ACHN (cell line): ENCODE data around the gene NUDT19.
A peak's percentile ranks its signal among the peaks of the same experiment; 100 is the strongest.
"Not testable (repeated sequence)": the region's sequence is repeated elsewhere in the genome, so short reads cannot be mapped to it uniquely, and the experiment has no call there.

ENCODE experiments used
- DNase-seq: peaks from one replicate; pipeline ENCODE4 v3.0.0-alpha.2; 2015
- in situ Hi-C: cut with HindIII; loops from 2 replicates; pipeline ENCODE4 v1.10.0; 2017; ENCODE audit warnings: low sequenced_read_pairs, low pct_ligation_motif_present, low pct_unique_long_range_greater_than_20kb

NUDT19 gene

DNA sequence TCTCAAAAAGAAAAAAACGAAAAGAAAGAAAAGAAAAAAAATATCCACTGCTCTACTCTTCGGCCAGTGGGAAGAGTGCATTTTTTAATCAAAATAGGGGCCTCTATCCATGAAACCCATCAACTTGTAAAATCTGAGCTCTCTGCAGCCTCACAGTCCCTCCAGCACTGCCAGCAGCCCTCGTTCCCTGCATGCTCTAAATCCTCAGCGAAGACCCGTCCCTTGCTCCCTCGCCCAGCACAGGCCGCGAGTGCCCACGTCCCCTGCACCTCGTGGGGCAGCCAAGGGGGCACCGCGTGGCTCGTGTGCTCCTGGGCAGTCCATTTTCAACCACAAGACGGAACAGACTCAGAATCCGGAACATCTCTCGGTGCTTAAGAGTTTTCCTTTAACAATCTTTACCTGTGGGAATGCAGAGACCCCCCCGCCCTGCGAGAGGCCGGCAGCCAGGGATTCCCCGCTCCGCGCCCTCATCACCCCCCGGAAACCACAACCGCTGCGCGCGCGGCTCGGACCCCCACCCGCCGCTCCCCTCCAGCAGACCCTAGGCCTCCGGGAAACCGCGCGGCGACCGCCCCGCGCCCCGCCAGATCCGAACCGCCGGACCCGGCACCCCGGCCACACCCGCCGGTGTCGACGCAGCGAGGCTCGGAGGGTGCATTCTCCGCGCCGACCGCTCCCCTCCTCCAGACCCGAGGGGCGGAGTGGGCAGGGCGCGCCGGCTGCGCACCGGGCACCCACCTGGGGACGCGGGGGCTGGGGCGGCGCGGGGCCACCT is 17.3 kb upstream of the NUDT19 start:
- no peak for DNase-seq
- in situ Hi-C loops = no loop called here

DNA sequence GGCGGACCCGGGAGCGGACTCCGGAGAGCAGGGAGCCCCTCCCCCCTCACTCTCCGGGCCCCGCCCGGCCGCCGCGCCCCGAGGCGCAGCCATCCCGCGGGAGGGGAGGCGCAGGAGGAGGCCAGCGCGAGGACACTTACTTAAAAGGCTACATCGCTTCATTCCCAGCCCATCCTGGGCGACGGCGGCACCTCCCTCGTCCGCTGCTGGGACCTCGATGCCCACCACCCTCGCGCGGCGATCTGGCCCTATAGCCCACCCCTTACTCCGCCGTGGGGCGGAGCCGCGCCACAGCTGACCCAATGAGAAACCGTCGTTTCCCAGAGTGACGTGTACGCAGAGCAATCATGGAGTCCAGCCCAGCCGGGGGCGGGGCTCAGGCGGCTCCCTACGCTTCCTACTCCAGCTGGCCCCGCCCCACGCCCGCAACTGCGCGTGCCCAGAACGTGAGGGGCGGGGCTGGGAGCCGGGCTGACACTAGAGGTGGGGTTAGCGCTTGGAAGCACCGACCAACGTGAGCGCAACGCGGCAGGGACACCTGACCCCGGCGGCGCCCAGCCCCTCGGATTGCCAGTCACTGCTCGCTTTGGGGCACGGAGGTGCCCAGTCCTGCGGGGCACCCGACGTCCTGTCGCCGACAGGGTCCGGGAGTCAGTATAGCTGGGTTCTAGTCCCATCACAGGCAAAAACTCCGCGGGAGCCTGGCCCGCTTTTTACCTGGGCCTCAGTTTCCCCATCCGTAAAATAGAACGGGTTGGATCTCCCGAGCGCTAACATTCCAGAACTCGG is 16.5 kb upstream of the NUDT19 start, which contains the start of gene ANKRD27:
ANKRD27 (minus strand) TSS at position 250 of the 789 bp plus-strand sequence. CDS start 16,165 bp downstream, outside the sequence.
- DNase-seq = peak; percentile 97
- in situ Hi-C loops = no loop called here

DNA sequence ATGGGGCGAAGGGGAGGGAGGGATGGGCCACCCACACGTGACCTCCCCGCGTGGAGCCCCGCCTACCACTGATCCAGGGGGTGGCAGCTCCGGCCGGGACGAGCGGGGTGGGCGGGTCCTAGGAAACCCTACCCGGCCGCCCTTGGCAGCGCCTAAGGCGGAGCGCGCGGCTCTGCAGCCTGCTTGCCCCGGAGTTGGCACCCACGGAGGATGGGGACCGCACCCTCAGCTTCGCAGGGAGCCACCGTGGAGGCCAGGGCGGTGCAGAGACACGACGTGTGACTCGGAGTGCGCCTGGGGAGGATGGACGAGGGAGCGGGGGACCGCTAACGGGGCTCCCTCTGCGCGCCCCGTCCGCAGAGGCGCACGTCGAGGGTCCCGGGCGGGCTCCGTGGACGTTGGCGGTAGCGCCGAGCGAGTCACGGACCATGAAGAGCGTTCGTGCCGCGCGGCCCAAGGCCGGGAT is 15.9 kb upstream of the NUDT19 start, which contains the start of gene RGS9BP:
RGS9BP (plus strand) TSS at position 129 of the 466 bp plus-strand sequence. CDS start 416 bp downstream, outside the sequence.
- DNase-seq = peak; percentile 81
- in situ Hi-C loops = no loop called here

DNA sequence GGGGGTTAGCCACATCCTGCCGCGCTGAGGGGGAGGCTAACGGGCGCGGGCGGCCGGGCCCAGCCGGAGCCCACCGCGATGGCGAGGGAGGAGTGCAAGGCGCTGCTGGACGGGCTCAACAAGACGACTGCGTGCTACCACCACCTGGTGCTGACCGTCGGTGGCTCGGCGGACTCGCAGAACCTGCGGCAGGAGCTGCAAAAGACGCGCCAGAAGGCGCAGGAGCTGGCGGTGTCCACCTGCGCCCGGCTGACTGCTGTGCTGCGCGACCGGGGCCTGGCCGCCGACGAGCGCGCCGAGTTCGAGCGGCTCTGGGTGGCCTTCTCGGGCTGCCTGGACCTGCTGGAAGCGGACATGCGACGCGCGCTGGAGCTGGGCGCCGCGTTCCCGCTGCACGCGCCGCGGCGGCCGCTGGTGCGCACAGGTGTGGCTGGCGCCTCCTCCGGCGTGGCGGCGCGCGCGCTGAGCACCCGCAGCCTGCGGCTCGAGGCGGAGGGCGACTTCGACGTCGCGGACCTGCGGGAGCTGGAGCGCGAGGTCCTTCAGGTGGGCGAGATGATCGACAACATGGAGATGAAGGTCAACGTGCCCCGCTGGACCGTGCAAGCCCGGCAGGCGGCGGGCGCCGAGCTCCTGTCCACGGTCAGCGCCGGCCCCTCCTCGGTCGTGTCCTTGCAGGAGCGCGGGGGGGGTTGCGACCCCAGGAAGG is 15.3 kb upstream of the NUDT19 start:
- in situ Hi-C loops = no loop called here
- DNase-seq = no peak

DNA sequence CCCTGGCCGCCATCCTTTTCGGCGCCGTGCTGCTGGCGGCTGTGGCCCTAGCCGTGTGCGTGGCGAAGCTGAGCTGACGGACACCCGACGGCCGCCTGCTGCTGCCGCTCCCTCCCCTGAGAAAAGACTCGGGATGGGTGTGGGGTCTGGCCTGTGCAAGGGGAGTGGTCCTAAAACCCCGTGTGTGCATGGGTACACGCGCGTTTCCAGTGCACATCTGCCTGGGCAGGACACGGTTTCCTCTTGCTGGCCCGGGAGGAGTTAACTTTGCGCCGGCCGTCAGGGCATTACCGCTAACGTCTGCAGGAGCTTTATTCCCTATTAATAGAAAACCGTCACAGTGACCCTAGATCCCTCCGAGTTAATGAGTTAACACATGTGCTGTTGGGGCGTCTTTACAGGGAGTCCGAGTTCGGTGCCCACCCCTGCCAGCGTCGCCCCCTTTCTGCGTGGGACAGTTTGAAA is 14.7 kb upstream of the NUDT19 start:
- in situ Hi-C loops = no loop called here
- DNase-seq = no peak

DNA sequence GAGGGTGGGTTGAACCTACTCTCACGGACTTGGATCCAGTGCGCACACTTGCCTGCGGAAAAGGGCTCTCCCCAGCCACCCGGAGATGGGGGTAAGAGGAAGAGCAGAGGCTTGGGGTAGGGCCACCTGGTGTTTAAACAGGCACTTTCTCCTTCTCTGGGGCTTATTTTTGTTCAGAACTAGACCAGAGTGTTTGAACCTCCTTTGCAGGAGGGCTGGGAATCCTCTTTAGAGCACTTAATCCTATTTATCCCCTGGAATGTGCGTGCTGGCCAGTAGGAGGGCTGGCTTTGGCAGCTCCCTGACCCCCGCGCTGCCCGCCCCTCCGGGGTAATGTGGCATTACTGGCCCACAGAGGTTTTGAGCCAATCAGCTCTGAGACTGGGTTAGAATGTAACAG is 14.0 kb upstream of the NUDT19 start:
- DNase-seq = no peak
- in situ Hi-C loops = no loop called here

DNA sequence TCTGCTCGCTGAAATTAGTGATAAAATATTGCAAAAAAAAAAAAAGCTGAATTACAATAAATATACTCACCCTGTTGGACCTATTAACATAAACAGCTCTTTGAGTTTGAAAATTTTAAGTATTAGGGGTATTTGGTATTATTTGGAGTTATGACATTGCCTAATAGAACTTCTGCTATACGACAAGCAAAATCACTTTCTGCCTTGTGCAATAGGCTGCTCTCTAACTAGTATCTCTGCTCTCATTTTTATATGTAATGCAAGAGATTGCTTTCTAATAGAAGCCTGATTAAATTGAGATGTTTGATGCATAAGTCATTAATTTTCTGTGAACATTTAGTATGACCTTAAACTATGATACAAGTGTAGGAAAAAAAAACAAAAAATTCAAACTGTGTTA is 10.6 kb upstream of the NUDT19 start:
- in situ Hi-C loops = no loop called here
- no peak for DNase-seq

DNA sequence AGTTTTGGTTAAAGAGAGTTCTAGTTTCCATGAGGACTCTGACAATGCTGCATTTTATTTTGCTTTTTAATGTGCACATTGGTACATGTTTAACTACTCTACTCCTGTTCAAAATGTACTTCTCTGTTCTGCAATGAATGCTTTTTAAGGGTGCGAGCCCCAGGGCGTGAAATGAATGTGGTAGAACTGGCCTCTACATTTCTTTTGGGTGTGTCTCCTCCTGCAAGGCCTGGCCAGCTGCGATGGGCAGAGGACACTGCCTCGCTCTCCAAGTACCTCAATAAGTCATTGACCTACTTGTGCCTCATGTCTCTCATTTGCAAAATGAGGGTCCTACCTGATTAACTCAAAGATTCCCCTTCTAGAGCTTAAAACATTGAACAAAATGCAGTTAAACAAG is 9.3 kb upstream of the NUDT19 start:
- in situ Hi-C loops = no loop called here
- no peak for DNase-seq

DNA sequence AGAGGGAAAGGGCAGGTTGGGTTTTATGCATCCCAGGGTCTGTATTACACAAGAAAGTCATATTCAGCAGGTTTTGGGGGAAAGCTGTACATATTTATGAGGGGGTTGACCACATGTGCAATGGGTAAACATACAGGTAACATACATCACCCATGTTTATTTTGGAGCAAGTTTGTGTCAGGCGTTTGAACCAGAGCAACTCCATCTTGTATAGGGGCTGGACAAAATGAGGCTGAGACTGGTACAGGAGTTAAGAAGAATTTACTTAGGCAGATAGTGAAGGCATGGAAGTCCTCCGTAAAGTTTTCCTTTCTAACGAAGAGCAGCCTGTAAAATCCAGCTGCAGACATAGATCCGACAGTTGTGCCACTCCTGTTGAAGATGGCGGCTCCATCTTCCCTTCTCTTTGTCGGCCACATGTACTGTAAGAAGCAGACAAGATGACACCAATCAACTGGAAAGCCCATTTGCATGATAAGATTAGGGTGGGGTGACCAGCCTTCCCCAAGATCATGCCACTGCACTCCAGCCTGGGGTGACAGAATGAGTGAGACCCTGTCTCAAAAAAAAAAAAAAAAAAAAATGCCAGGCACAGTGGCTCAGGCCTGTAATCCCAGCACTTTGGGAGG is 4.7 kb upstream of the NUDT19 start:
- in situ Hi-C loops = no loop called here
- no peak for DNase-seq

DNA sequence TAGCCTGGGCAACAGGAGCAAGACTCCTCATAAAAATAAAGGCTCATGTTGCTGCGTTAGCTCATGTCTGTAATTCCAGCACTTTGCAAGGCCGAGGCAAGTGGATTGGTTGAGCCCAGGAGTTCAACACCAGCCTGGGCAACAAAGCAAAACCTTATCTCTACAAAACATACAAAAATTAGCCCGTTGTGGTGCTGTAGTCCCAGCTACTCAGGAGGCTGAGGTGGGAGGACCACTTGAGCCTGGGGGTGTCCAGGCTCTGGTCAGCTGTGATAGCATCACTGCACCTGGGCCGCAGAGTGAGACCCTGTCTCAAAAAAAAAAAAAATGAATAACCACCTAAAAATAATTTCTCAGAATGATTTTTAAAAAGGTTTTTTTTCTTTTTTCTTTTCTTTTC is 3.9 kb upstream of the NUDT19 start:
- in situ Hi-C loops = no loop called here
- DNase-seq = no peak

DNA sequence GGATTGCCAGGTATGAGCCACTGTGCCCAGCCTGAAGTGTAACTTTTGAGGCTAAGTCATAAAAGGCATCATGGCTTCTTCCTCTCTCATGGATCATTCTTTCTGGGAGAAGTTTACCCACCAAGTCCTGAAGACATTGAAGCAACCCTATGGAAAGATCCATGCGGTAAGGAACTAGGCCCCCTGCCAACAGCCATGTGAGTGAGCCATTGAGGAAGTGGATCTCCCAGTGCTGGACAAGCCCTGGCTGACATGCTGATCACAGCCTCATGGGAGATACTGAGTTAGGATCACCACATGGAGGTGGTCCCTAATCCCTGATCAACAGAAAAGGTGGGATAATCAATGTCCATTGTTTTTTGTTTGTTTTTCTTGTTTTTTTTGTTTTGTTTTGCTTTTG is 3.3 kb upstream of the NUDT19 start:
- in situ Hi-C loops = no loop called here

DNA sequence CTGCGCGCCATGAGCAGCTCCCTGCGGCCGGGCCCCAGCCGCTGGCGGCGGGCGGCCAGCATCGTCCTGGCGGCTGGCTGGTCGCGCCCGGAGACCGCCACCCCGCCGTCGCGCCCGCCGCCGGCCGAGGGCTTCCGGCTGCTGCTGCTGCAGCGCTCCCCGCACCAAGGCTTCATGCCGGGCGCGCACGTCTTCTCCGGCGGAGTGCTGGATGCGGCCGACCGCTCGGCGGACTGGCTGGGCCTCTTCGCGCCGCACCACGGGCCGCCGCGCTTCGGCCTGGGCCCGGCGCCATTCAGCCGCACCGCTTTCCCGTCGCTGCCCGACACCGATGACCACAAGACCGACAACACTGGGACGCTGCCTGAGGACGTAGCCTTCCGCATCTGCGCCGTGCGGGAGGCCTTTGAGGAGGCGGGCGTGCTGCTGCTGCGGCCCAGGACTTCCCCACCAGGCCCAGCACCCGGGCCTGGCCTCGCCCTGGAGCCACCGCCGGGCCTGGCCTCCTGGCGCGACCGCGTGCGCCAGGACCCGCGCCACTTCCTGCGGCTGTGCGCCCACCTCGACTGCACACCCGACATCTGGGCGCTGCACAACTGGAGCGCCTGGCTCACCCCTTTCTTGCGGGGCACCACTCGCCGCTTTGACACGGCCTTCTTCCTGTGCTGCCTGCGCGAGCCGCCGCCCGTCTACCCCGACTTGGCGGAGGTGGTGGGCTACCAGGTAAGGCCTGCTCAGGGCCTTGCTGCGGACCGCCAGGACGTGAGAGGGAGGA is 518 bp downstream of the NUDT19 start:
- in situ Hi-C loops = no loop called here
- DNase-seq = peak; percentile 60

More for the DNA sequence above, 3.3 kb upstream of the NUDT19 start:
- no peak for DNase-seq

DNA sequence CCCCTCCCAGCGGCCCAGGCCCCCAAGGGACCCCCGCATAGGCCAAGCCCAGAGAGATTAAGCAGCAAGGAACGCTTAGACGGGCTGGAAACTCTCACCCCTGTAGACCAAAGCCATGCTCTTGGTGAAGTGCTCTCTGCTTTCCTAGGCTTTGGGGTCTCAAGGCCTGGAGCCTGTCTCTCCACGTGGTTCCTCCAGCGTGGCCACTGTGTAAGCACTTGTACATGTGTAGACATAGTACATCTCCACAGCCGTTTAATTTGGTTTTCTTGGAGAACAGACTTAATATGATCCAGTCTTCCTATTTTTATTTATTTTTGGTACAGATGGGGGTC is 1.1 kb downstream of the NUDT19 start:
- DNase-seq = no peak
- in situ Hi-C loops = no loop called here

DNA sequence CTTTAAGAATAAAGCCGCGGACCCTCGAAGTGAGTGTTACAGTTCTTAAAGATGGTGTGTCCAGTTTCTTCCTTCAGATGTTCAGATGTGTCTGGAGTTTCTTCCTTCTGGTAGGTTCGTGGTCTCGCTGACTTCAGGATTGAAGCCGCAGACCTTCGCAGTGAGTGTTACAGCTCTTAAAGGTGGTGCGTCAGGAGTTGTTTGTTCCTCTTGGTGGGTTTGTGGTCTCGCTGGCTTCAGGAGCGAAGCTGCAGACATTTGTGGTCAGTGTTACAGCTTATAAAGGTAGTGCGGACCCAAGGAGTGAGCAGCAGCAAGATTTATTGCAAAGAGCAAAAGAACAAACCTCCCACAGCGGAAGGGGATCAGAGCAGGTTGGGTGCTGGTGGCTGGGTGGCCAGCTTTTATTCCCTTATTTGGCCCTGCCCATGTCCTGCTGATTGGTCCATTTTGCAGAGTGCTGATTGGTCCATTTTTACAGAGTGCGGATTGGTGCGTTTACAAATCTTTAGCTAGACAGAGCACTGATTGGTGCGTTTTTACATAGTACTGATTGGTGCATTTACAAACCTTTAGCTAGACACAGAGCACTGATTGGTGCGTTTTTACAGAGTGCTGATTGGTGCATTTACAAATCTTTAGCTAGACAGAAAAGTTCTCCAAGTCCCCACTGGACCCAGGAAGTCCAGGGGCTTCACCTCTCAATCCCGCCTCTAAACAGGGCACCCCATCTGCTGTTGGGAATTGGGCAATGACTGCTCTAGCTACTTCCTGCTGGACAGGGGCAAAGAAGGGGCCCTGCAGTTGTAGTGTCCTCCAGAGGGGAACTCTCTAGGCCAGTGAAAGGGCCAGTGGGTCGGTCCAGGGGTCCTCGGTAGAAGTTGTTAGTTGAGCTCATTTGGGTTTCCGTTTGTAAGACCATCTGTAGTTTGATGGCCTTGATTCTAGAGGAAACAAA is 1.8 kb downstream of the NUDT19 start:
- DNase-seq = peak; percentile 13

DNA sequence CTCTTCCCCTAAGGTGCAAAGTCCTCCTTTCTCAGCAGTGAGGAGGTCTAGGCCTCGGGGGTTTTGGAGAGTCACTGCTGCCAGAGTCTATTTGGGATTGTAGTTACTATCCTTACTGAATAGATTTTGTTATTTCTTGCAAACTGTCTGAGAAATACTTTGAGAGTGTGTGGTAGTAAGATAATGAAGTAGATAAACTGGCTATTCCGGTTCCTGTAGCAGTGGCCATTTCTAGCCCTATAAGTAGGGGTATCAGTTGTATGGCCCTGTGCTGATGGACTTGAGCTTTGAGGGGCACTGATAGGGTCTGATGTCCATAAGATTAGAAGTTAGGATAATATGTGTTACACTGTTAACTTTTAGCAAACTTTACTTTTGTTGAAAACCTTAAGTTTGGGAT is 2.7 kb downstream of the NUDT19 start:
- in situ Hi-C loops, DNase-seq: not testable (repeated sequence)

More for the DNA sequence above, 1.8 kb downstream of the NUDT19 start:
- in situ Hi-C loops = not testable (repeated sequence)

DNA sequence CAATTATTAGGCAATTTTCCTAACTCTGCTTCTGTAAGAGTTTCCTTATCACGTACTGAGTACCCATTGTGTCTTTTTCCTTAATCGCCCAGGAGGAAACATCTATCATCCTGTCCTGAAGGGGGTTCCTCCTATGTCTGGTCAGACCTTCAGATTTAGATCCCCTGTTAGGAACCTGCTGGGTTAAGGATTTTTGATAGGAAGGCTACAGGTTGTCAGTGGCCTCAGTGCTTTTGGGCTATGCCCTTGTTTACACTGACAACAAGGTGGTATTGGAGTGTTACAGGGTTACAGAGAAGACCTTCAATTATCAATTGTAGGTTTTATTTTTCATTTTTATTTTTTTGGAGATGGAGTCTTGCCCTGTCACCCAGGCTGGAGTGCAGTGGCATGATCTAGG is 3.2 kb downstream of the NUDT19 start:
- in situ Hi-C loops, DNase-seq: not testable (repeated sequence)

DNA sequence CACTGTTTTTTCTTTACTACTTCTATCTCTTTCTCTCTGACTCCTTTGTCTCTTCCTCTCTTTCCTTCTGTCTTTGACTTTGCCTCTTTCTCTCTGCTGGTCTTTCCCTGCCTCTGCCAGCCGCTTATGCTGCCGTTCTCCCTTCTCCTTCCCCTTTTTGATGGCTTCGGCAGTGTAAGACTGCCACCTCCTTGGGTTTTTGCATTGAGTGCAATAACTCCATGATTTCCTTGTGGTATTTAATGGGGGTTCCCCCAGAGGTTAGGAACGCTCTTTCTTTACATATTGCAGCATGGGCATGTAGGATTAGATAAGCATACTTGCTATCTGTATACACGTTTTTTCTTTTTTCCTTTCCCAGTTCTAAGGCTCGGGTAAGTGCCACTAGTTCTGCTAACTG is 3.9 kb downstream of the NUDT19 start:
- DNase-seq, in situ Hi-C loops: not testable (repeated sequence)
